H1 (cell line): Measurements from ENCODE around the gene TCF7L2.

ENCODE experiments used
- BACH1 ChIP-seq: IDR thresholded peaks from 2 replicates; pipeline ENCODE4 v1.6.1; 2012; ENCODE audit warnings: low read length, improper control_type of control experiment
- CEBPB ChIP-seq: IDR thresholded peaks from 2 replicates; pipeline ENCODE4 v1.6.1; 2012; ENCODE audit warnings: low read depth, low read length
- CREB1 ChIP-seq: IDR thresholded peaks from 2 replicates; pipeline ENCODE4 v1.6.1; 2012; ENCODE audit warnings: inconsistent platforms
- CTCF ChIP-seq, 3 experiments: IDR thresholded peaks; 1 replicate in 2 of 3; 2 replicates in 1 of 3; pipeline versions ENCODE4 v1.5.1 to v1.6.1; 2011; ENCODE audit warnings: low read length in 3 of 3, mild to moderate bottlenecking in 3 of 3, inconsistent platforms in 2 of 3, low read depth in 1 of 3, moderate library complexity in 1 of 3; ENCODE audit not compliant: insufficient read depth in 1 of 3; ENCODE audit errors: control extremely low read depth in 1 of 3
- EZH2 ChIP-seq: fragments of 200-600 bp; sonication (generic); IDR thresholded peaks from 2 replicates; pipeline ENCODE4 v1.7.1; 2012; ENCODE audit warnings: low read depth, mild to moderate bottlenecking, moderate library complexity, low read length, inconsistent platforms; ENCODE audit not compliant: severe bottlenecking
- GABPA ChIP-seq: IDR thresholded peaks from 2 replicates; pipeline ENCODE4 v1.6.1; 2011; ENCODE audit warnings: mild to moderate bottlenecking, low read length, moderate library complexity, borderline replicate concordance; ENCODE audit not compliant: insufficient read depth
- NRF1 ChIP-seq: IDR thresholded peaks from 2 replicates; pipeline ENCODE4 v1.6.1; 2011; ENCODE audit warnings: mild to moderate bottlenecking, low read depth, low read length, improper control_type of control experiment
- POLR2A ChIP-seq, 2 experiments: IDR thresholded peaks; 1 replicate in 1 of 2; 2 replicates in 1 of 2; pipeline ENCODE4 v1.6.1; 2011; ENCODE audit warnings: low read depth in 2 of 2, low read length in 2 of 2, mild to moderate bottlenecking in 2 of 2; ENCODE audit errors: control extremely low read depth in 1 of 2
- POLR2AphosphoS5 ChIP-seq: IDR thresholded peaks from 2 replicates; pipeline ENCODE4 v1.6.1; 2011; ENCODE audit warnings: low read depth, low read length
- RAD21 ChIP-seq, 2 experiments: IDR thresholded peaks in 1 of 2; conservative IDR thresholded peaks in 1 of 2; 2 replicates each; pipeline ENCODE4 v1.6.1; 2011; ENCODE audit warnings: low read depth in 2 of 2, low read length in 2 of 2, improper control_type of control experiment in 1 of 2, inconsistent platforms in 1 of 2, mild to moderate bottlenecking in 1 of 2, moderate library complexity in 1 of 2
- RXRA ChIP-seq: IDR thresholded peaks from 2 replicates; pipeline ENCODE4 v1.6.1; 2011; ENCODE audit warnings: low read depth, mild to moderate bottlenecking, low read length, moderate library complexity; ENCODE audit not compliant: insufficient read depth
- TAF1 ChIP-seq: IDR thresholded peaks from 2 replicates; pipeline ENCODE4 v1.6.1; 2011; ENCODE audit warnings: mild to moderate bottlenecking, low read depth, low read length
- TCF12 ChIP-seq: IDR thresholded peaks from 2 replicates; pipeline ENCODE4 v1.6.1; 2011; ENCODE audit warnings: low read depth, mild to moderate bottlenecking, low read length
- YY1 ChIP-seq: IDR thresholded peaks from 2 replicates; pipeline ENCODE4 v1.6.1; 2011; ENCODE audit warnings: low read depth, mild to moderate bottlenecking, low read length

GRCh38 chr10:112956631-112957350, 6.7 kb downstream of the TCF7L2 start:
- TF ChIP-seq EZH2 (no peak), RXRA (no peak), CTCF (IDR thresholded peaks at IDR 0.05; ENCODE audit: control extremely low read depth in 1 of 3, insufficient read depth in 1 of 3, low read depth in 1 of 3, low read length in 3 of 3) (no peak), GABPA (no peak), YY1 (no peak), POLR2A (IDR thresholded peaks at IDR 0.05; ENCODE audit: control extremely low read depth in 1 of 2, low read depth in 2 of 2, low read length in 2 of 2) (no peak), BACH1 (no peak), RAD21 (IDR thresholded peaks at IDR 0.05 in 1 of 2, conservative IDR thresholded peaks at IDR 0.05 in 1 of 2; ENCODE audit: low read depth in 2 of 2, low read length in 2 of 2) (no peak), CEBPB (no peak), TAF1 (no peak), POLR2AphosphoS5 (no peak; the same call in 1 of the 2 replicates), TCF12 (no peak), NRF1 (no peak), CREB1 (no peak)
